ENCODE results near the gene GYG1.

DNA sequence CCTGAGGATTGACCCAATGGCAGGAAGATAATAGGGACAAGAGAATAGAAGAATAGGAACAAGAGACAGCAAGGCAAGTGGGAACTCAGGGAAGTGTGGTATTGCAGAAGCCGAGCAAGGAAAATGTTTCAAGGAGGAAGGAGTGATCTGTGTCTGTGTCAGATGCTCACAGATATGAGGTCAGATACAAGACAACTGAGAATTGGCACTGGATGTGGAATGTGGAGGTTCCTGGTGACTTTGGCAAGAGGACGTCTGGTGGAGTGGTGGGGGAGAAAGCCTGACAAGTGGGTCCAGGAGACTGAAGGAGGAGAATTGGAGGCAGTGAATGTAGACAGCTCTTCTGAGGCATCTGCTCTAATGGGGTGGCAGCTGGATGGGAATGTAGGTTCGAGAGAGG, 24.1 kb downstream of the GYG1 start:
- TF ChIP-seq, protein P1, sequence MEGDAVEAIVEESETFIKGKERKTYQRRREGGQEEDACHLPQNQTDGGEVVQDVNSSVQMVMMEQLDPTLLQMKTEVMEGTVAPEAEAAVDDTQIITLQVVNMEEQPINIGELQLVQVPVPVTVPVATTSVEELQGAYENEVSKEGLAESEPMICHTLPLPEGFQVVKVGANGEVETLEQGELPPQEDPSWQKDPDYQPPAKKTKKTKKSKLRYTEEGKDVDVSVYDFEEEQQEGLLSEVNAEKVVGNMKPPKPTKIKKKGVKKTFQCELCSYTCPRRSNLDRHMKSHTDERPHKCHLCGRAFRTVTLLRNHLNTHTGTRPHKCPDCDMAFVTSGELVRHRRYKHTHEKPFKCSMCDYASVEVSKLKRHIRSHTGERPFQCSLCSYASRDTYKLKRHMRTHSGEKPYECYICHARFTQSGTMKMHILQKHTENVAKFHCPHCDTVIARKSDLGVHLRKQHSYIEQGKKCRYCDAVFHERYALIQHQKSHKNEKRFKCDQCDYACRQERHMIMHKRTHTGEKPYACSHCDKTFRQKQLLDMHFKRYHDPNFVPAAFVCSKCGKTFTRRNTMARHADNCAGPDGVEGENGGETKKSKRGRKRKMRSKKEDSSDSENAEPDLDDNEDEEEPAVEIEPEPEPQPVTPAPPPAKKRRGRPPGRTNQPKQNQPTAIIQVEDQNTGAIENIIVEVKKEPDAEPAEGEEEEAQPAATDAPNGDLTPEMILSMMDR (IDR thresholded peaks at IDR 0.05) = no peak
- TF ChIP-seq POLR2A (IDR thresholded peaks at IDR 0.05) = no peak
